ENCODE data around the gene SLC9A9.

Gene SLC9A9

DNA sequence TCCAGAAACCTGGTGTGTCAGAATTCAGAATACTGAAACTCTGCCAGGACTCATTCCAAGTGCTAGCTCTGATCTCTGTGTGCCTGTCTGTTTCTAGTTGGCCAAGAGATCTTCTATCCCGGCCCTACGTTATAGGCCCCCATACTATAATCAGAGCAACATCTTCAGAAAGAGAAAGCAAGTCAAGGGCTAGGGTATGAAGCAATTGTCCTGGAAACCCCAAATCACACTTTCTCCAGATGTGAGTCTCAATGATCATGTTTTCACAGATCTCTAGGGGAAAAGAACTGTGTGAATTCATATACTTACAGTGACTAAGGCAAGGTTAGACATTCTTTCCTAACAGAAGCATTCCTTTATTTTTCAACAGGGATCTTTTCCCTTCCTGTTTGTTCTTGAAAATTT lies 309.7 kb downstream of the SLC9A9 start:
- no peak overlapping the region for H3K4me3 ChIP-seq (ENCODE audit: insufficient read depth, low read depth, low read length, poor library complexity, severe bottlenecking)
- no peaks in the 10 kb centered on the region for H3K4me1 ChIP-seq (ENCODE audit: control insufficient read depth, insufficient read depth, low read length, poor library complexity, severe bottlenecking)
- no peaks in the 10 kb centered on the region for H3K36me3 ChIP-seq (ENCODE audit: control insufficient read depth, insufficient read depth, low read length)
- no peak for DNase-seq
- no peaks in the 10 kb centered on the region for H3K27me3 ChIP-seq (replicated peaks; ENCODE audit: control insufficient read depth, insufficient read depth, low read length, poor library complexity, severe bottlenecking)
- H3K9me3 ChIP-seq (ENCODE audit: control insufficient read depth, low read length), result no peaks in the 10 kb centered on the region
- H3K27ac ChIP-seq (ENCODE audit: insufficient read depth, low read length, poor library complexity, severe bottlenecking), result no peak overlapping the region

DNA sequence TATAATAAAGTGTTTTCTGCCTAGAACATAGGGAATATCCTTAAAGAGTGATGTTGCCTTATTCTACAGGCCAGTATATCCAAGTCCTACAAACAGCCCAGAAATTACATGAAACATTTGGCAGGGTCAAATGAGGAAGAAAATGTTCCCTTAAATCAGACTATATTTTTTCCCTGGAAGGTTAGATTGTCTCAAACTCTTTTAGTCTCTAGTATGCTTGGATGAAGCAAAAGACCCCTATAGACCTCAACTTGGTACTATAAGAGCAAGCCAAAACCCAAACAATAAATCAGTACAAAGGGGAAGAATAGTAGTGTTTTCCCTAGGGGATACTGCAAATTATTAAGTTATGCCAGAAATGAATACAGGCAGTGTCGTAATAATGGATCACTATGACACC lies 310.2 kb downstream of the SLC9A9 start:
- no peaks in the 10 kb centered on the region for H3K27me3 ChIP-seq (replicated peaks; ENCODE audit: control insufficient read depth, insufficient read depth, low read length, poor library complexity, severe bottlenecking)
- no peak overlapping the region for H3K27ac ChIP-seq (ENCODE audit: insufficient read depth, low read length, poor library complexity, severe bottlenecking)
- DNase-seq, result no peak
- H3K4me1 ChIP-seq (ENCODE audit: control insufficient read depth, insufficient read depth, low read length, poor library complexity, severe bottlenecking), result no peaks in the 10 kb centered on the region
- no peaks in the 10 kb centered on the region for H3K9me3 ChIP-seq (ENCODE audit: control insufficient read depth, low read length)
- H3K36me3 ChIP-seq (ENCODE audit: control insufficient read depth, insufficient read depth, low read length), result no peaks in the 10 kb centered on the region
- no peak overlapping the region for H3K4me3 ChIP-seq (ENCODE audit: insufficient read depth, low read depth, low read length, poor library complexity, severe bottlenecking)

DNA sequence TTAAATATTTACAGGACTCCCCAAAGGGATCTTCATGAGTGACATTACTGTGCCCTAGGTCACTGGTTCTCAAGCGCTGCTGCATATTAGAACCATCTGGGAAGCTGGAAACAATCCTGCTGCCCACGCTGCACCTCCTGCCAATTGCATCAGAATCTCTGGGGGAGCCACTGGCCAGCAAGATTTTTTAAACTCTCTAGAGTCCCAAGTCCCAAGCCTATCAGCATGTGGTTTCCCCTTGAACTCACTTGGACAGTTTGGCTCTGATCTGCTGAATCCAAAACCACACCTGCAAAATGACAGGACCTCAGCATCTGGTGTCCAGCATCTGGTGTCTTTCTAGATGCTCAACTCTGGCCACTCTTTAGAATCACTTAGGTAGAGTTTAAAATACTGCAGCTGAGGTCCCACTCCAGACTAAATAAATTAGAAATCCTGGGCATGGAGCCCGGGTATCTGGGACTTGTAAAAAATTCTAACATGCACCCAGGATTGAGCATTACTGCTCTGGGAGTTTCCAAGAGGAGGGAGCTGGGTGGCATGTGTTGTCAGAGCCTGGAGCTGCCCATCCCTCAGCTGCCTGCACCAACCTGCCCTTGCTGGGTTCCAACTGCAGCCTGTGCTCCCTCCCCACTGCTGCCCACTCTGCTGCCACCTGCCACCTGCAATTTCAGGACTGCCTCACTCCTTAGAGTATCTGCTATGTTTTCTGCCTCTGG lies 311.3 kb downstream of the SLC9A9 start:
- Histone ChIP-seq H3K4me3 (ENCODE audit: insufficient read depth, low read depth, low read length, poor library complexity, severe bottlenecking) (no peak overlapping the region), H3K27ac (ENCODE audit: insufficient read depth, low read length, poor library complexity, severe bottlenecking) (no peak overlapping the region), H3K27me3 (replicated peaks; ENCODE audit: control insufficient read depth, insufficient read depth, low read length, poor library complexity, severe bottlenecking) (no peaks in the 10 kb centered on the region), H3K36me3 (ENCODE audit: control insufficient read depth, insufficient read depth, low read length) (no peaks in the 10 kb centered on the region), H3K4me1 (ENCODE audit: control insufficient read depth, insufficient read depth, low read length, poor library complexity, severe bottlenecking) (no peaks in the 10 kb centered on the region), H3K9me3 (ENCODE audit: control insufficient read depth, low read length) (no peaks in the 10 kb centered on the region)
- no peak for DNase-seq

DNA sequence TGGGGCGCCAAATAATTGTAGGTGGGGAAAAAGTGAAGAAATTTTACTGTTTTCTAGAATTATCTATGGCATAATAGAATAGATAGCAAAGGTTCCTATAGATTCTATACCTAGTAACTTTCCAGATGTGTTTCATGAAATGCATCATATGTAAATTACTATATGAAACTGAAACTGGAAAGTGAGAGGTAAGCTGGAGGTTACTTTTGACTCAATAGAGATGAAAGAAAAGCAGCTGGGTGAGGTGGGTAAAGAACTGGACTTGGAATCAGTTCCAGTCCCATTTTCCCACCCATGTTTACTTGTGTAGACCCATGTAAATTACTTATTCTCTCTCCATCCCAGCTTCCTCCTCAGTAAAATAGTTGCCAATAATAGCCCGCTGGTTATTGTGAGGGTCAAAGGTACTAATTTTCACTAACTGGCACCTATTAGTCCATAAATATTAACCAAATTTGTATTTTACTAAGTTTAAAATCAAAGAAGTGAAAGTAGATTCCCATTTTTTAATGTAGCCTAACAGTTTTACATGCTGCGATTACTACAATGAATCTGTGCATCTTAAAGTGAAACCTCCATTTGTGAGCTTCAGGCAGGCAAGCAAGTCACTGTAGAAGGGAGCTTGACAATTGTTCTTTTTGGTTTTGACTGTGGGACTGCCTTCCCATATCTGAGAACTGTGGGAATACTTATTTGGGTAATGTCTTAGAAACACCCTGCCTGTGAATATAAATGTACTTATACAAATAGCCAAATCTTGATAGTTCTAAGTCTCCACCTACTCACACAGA lies 312.1 kb downstream of the SLC9A9 start:
- Histone ChIP-seq H3K27me3 (replicated peaks; ENCODE audit: control insufficient read depth, insufficient read depth, low read length, poor library complexity, severe bottlenecking) (no peaks in the 10 kb centered on the region), H3K27ac (ENCODE audit: insufficient read depth, low read length, poor library complexity, severe bottlenecking) (no peak overlapping the region), H3K9me3 (ENCODE audit: control insufficient read depth, low read length) (no peaks in the 10 kb centered on the region), H3K4me3 (ENCODE audit: insufficient read depth, low read depth, low read length, poor library complexity, severe bottlenecking) (no peak overlapping the region), H3K4me1 (ENCODE audit: control insufficient read depth, insufficient read depth, low read length, poor library complexity, severe bottlenecking) (no peaks in the 10 kb centered on the region), H3K36me3 (ENCODE audit: control insufficient read depth, insufficient read depth, low read length) (no peaks in the 10 kb centered on the region)
- no peak for DNase-seq

DNA sequence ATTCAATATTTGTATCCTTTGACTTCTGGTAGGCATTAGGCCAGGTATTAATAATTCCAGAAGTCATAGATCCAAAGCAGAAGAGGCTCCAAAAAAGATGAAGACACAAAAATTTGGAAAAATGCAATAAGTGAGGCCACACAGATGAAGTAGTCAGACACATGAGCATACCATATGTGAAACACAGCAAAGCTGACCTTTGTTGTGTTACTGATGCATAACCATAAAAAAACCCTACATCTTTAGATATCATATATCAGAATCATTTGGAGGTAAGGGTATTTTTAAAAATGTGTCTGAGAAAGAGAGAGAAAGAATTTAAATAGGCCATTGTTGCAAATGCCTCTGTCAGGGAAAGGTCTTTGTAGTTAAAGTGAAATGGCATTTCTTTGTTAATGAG lies 314.9 kb downstream of the SLC9A9 start:
- no peaks in the 10 kb centered on the region for H3K9me3 ChIP-seq (ENCODE audit: control insufficient read depth, low read length)
- H3K27me3 ChIP-seq (replicated peaks; ENCODE audit: control insufficient read depth, insufficient read depth, low read length, poor library complexity, severe bottlenecking), result no peaks in the 10 kb centered on the region
- no peak overlapping the region for H3K4me3 ChIP-seq (ENCODE audit: insufficient read depth, low read depth, low read length, poor library complexity, severe bottlenecking)
- H3K36me3 ChIP-seq (ENCODE audit: control insufficient read depth, insufficient read depth, low read length), result no peaks in the 10 kb centered on the region
- no peak overlapping the region for H3K27ac ChIP-seq (ENCODE audit: insufficient read depth, low read length, poor library complexity, severe bottlenecking)
- H3K4me1 ChIP-seq (ENCODE audit: control insufficient read depth, insufficient read depth, low read length, poor library complexity, severe bottlenecking), result no peaks in the 10 kb centered on the region
- DNase-seq, result no peak

DNA sequence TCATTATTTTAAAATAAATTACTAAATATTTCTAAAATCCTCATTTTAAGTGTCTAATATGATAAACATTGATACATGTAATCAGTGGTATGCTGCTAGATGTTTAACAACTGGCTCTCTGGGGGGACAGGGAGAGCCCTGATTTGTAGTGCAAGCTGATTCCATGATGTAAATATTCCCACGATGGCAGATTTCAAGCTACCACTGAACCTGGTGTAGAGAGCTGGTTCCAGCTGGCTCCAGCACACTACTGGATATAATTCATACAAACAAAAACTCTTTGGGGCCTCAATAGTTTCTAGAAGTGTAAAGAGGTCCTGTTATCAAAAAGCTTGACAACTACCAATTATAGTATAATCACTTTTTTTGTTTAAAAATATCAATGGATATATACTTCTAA lies 316.2 kb downstream of the SLC9A9 start:
- H3K36me3 ChIP-seq (ENCODE audit: control insufficient read depth, insufficient read depth, low read length), result no peaks in the 10 kb centered on the region
- H3K4me3 ChIP-seq (ENCODE audit: insufficient read depth, low read depth, low read length, poor library complexity, severe bottlenecking), result no peak overlapping the region
- no peak for DNase-seq
- H3K27me3 ChIP-seq (replicated peaks; ENCODE audit: control insufficient read depth, insufficient read depth, low read length, poor library complexity, severe bottlenecking), result no peaks in the 10 kb centered on the region
- no peak overlapping the region for H3K27ac ChIP-seq (ENCODE audit: insufficient read depth, low read length, poor library complexity, severe bottlenecking)
- H3K9me3 ChIP-seq (ENCODE audit: control insufficient read depth, low read length), result no peaks in the 10 kb centered on the region
- no peaks in the 10 kb centered on the region for H3K4me1 ChIP-seq (ENCODE audit: control insufficient read depth, insufficient read depth, low read length, poor library complexity, severe bottlenecking)

DNA sequence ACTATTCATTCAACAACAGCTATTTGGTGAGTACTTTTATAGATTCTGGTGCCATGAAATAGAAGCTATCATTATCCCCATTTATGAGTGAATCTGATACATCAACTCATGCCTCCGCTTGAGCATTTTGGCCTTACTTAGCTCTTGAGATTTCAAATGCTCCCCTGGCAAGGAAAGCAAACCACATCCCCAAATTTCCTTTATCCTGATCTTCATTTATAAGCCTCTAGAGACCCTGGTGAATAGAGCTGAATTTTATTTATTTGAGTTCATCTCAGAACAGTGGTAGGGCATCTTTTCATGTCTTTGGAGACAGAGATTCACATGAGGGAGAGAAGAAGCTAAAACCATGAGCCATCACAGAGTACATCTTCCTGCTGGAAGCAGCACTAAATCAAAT lies 317.2 kb downstream of the SLC9A9 start:
- no peaks in the 10 kb centered on the region for H3K27me3 ChIP-seq (replicated peaks; ENCODE audit: control insufficient read depth, insufficient read depth, low read length, poor library complexity, severe bottlenecking)
- H3K27ac ChIP-seq (ENCODE audit: insufficient read depth, low read length, poor library complexity, severe bottlenecking), result no peak overlapping the region
- no peaks in the 10 kb centered on the region for H3K36me3 ChIP-seq (ENCODE audit: control insufficient read depth, insufficient read depth, low read length)
- H3K4me1 ChIP-seq (ENCODE audit: control insufficient read depth, insufficient read depth, low read length, poor library complexity, severe bottlenecking), result no peaks in the 10 kb centered on the region
- DNase-seq, result no peak
- no peaks in the 10 kb centered on the region for H3K9me3 ChIP-seq (ENCODE audit: control insufficient read depth, low read length)
- no peak overlapping the region for H3K4me3 ChIP-seq (ENCODE audit: insufficient read depth, low read depth, low read length, poor library complexity, severe bottlenecking)

DNA sequence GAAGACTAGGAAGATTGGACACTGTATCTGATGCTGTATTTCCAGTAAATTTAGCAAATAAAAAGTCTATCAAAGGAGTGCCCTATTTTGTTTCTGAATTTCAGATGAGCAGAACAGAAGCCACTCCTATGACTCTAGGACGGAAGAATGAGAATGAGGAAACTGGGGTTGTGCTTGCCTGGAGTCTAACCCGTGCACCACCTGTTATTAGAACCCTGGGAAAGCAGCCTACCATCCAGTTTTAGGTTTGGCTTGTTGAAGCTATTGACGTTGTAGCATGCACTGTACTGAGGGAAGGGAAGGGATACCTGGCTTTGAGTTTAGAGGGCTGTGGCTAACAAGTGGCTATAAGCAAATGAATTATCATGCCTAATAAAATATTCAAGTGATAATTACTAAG lies 318.5 kb downstream of the SLC9A9 start:
- no peak overlapping the region for H3K4me3 ChIP-seq (ENCODE audit: insufficient read depth, low read depth, low read length, poor library complexity, severe bottlenecking)
- no peaks in the 10 kb centered on the region for H3K9me3 ChIP-seq (ENCODE audit: control insufficient read depth, low read length)
- no peaks in the 10 kb centered on the region for H3K4me1 ChIP-seq (ENCODE audit: control insufficient read depth, insufficient read depth, low read length, poor library complexity, severe bottlenecking)
- no peak for DNase-seq
- H3K27ac ChIP-seq (ENCODE audit: insufficient read depth, low read length, poor library complexity, severe bottlenecking), result no peak overlapping the region
- H3K36me3 ChIP-seq (ENCODE audit: control insufficient read depth, insufficient read depth, low read length), result no peaks in the 10 kb centered on the region
- H3K27me3 ChIP-seq (replicated peaks; ENCODE audit: control insufficient read depth, insufficient read depth, low read length, poor library complexity, severe bottlenecking), result no peaks in the 10 kb centered on the region

DNA sequence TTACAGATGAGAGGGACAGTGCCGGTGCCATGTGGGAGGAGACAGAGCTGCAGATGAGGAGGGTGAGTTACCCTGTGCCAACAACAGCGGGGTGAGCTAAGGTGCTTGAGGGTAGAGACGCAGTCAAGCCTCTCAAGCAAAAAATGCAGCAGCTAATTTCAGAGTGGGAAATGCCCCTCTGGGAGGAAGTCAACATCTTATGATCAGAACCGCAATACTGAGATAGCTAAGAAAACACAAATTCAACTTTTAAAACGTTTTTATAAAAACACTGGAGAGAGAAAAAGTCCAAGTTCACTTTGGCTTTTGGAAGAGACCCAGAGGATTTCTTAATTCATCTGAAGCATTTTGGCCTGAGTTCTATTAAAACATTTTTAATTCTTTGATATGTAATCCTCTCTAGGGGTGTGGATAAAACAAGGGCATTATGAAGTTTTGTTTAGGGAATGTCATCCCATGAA lies 319.2 kb downstream of the SLC9A9 start:
- H3K27me3 ChIP-seq (replicated peaks; ENCODE audit: control insufficient read depth, insufficient read depth, low read length, poor library complexity, severe bottlenecking), result no peaks in the 10 kb centered on the region
- no peaks in the 10 kb centered on the region for H3K4me1 ChIP-seq (ENCODE audit: control insufficient read depth, insufficient read depth, low read length, poor library complexity, severe bottlenecking)
- no peak overlapping the region for H3K4me3 ChIP-seq (ENCODE audit: insufficient read depth, low read depth, low read length, poor library complexity, severe bottlenecking)
- no peak overlapping the region for H3K27ac ChIP-seq (ENCODE audit: insufficient read depth, low read length, poor library complexity, severe bottlenecking)
- H3K9me3 ChIP-seq (ENCODE audit: control insufficient read depth, low read length), result no peaks in the 10 kb centered on the region
- DNase-seq, result no peak
- H3K36me3 ChIP-seq (ENCODE audit: control insufficient read depth, insufficient read depth, low read length), result no peaks in the 10 kb centered on the region

DNA sequence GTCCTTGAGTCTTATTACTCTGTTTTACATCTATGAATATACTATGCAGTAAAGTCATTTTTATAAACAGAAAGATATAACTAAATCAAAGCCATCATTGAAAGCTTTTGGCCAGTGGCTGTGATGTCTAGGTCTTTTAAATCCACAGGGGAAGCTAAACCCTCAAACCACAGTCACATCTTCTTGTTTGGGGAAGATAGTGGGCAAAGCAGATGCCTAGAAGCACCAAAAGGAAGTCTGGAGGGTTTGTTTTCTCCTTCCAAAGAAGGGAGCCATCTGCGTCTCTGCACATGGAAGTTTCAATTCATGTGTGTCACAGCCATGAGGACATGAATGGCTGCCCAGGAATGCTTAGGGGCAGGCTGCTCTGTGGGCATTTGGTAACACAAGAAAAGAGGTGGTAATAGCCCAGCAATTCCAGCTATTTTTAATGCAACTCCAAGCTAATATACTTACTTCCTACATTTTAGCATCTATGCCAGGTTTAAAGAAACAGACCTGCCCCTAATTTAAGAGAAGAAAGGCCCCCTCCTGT lies 322.2 kb downstream of the SLC9A9 start:
- Histone ChIP-seq H3K9me3 (ENCODE audit: control insufficient read depth, low read length) (no peaks in the 10 kb centered on the region), H3K4me1 (ENCODE audit: control insufficient read depth, insufficient read depth, low read length, poor library complexity, severe bottlenecking) (no peaks in the 10 kb centered on the region), H3K27me3 (replicated peaks; ENCODE audit: control insufficient read depth, insufficient read depth, low read length, poor library complexity, severe bottlenecking) (no peaks in the 10 kb centered on the region), H3K4me3 (ENCODE audit: insufficient read depth, low read depth, low read length, poor library complexity, severe bottlenecking) (no peak overlapping the region), H3K27ac (ENCODE audit: insufficient read depth, low read length, poor library complexity, severe bottlenecking) (no peak overlapping the region), H3K36me3 (ENCODE audit: control insufficient read depth, insufficient read depth, low read length) (no peaks in the 10 kb centered on the region)
- no peak for DNase-seq

All from effector memory CD4-positive, alpha-beta T cell (primary cell).